ENCODE measurements around the gene GPR35.
"Not testable (repeated sequence)": the region's sequence is repeated elsewhere in the genome, so short reads cannot be mapped to it uniquely, and the experiment has no call there.

GPR35 gene

GRCh38 chr2:240670950-240671349, 45.7 kb downstream of the GPR35 start:
- DNase-seq = no peak

GRCh38 chr2:240672076-240672700, 46.9 kb downstream of the GPR35 start:
- DNase-seq = no peak

DNA sequence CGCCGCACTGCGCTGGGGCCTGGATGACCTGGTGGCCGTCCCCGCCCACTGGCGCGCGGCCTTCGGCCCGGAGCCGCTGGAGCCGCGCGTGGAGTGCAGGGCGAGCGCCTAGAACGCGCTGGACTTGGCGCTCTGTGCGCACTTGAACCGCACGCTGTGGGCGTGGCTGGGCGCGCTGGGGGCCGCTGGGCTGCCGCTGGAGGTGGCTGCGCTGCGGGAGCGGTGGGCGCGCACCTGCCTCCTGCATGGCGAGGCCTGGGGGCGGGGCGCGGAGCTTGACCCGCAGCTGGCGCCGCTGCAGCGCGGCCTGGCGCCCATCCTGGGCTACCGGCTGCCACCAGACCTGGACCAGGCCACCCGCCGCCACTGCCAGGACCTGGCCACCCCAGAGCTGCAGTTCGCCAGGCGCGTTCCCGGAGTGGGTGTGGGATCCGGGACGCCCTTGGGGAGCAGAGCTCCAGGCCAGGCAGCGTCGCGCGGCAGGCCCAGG, 47.5 kb downstream of the GPR35 start:
- DNase-seq = no peak

DNA sequence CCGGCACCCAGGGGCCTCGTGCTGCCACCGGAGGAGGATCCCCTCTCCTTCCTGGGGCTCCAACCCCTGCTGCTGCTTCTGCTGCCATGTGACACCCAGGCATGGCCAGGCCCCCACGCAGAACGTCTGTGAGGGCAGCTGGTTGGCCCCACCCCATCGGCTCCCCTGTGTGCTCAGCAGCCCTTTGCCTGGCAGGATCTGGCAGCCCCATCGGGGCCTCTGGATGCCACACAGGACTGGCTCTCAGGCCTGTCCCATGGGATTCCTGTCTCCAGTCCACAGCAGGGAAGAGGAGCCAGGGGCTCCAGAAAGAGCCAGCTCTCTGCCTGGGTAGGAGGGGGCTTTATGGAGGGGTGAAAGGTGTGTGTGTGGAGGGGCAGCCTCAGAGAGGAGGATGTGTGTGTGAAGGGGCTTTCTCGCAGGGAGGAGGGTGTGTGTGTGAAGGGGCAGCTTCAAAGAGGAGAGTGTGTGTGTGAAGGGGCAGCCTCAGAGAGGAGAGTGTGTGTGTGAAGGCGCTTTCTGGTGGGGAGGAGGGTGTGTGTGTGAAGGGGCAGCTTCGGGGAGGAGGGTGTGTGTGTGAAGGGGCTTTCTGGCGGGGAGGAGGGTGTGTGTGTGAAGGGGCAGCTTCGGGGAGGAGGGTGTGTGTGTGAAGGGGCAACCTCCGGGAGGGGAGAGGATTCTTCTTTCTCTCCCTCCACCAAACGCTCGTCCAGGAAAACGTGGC, 49.3 kb downstream of the GPR35 start:
- not testable (repeated sequence) for DNase-seq

- DNase-seq = not testable (repeated sequence)
Measured at GRCh38 chr2:240675345-240675744, 50.1 kb downstream of the GPR35 start.

DNA sequence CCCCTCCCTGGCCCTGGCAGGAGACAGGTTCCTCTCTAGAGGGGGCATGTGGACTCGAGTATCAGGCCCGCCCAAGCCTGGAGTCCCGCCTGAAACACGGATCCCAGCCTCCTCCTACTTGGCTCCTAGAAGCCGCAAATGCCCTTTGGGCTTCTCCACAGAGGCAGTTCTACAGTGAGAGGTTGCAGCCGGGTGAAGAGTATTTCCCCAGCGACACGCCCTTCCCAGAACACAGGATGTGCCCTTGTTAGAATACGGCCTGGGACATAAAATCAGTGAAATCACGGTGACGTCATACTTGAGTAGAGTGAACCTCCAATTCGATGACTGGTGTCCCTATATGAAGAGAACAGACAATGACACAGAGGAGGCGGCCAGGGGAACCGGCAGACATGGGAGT, 52.8 kb downstream of the GPR35 start:
- DNase-seq = not testable (repeated sequence)

DNA sequence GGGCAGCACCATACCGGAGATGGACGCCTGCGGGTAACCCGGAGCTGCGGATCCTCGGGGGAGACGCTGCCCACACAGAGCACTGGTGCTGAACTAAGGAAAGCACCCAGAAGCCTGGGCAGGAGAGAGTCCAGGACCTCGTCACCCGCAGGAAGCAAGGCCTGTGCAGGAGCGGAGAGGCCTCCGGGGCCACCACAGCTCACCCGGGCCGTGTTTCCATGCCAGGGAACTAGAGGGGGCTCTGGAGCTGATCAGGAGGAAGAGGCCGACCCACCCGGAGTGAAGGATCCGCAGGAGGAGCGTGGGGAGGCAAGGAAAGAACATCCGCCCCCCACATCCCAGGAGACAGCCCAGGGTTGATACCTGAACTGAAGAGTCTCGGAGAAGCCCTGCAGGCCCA, 53.6 kb downstream of the GPR35 start:
- not testable (repeated sequence) for DNase-seq

- DNase-seq = not testable (repeated sequence)
Measured at GRCh38 chr2:240680185-240680584, 54.9 kb downstream of the GPR35 start.

Measured in NCI-H1105 (cell line).